GM18519 (cell line): Measurements from ENCODE around the gene VWA8.
"Not testable (repeated sequence)": the region's sequence is repeated elsewhere in the genome, so short reads cannot be mapped to it uniquely, and the experiment has no call there.

ENCODE experiments used
- ATAC-seq: cut with Tn5 transposase; IDR thresholded peaks from one replicate; pipeline ENCODE4 v1.9.1; 2021; ENCODE audit warnings: mild to moderate bottlenecking, moderate library complexity; ENCODE audit not compliant: unreplicated experiment, low FRiP score

VWA8 gene

GRCh38 chr13:41969072-41969471, 8.2 kb upstream of the VWA8 start:
- no peak for ATAC-seq

DNA sequence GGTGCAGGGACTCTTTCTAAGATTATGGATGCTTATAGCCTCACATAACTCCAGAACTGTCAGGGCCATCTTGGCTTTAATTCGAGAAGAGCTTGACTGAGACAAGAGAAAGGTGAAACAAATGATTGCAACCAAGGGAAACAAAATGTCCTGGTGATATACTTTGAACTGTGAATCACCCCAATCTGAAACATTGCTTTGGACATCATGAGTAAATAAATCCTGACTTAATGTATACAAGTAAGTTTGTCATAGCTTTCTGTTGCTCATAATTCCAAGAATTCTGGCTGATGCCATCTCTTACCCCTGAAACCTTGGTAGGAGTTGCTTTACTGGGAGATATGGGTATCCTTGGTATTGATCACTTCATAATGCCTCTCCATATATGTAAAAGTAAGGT, 5.8 kb upstream of the VWA8 start:
- ATAC-seq = no peak

- no peak for ATAC-seq
Observed at GRCh38 chr13:41962994-41963393, 2.1 kb upstream of the VWA8 start.

DNA sequence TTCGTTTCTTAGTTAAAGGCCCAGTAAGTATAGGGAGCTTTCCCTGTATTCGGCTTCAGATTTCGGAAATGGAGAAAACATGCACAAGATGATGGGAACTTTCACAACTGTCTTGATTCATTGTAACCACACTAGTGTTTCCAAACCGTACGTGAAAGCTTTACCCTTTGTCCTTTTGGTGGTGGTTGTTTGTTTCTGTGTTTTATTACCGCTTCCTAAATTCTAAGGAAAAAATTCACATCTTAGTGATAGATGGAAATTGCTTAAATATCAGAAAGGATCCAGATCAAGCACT, 504 bp upstream of the VWA8 start:
- ATAC-seq = no peak

DNA sequence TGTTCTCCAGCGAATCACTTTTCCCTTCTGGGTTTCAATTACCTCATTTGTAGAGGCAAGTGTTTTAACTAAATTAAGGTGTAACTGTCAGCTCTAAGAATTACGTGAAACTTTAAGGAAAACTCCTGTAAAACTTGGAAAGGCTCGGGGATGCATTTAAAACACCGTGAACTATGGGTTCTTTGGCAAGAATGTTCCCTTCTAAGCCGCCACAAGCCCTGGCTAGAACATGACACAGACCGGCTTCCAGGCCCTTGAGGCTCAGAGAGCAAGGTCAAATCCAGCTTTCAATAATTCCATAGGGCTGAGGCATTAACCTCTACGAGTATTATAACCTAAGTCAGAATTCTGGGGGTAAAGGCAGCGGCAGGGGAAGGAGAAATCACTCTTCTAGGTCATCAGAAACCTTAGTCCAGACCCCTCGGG, 685 bp downstream of the VWA8 start:
- no peak for ATAC-seq

GRCh38 chr13:41956272-41956671, 4.6 kb downstream of the VWA8 start:
- no peak for ATAC-seq

DNA sequence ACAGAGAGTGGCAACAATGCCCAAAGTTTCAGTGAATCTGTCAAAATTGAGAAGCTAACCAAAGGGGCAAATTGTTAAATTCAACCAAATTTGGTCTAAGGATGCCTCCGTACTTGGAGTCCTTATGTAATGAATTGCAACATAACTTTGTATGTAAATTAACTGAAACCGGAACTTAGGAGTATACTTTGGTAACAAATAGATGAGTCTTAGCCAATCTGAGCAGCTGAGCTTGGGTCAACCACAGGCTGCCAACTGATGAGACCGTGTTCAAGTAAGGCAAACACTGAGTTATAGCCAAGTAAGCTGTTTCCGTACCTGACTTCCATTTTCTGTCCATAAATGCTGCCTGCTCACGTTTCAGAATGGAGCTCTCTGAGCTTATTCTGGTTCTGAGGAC, 5.3 kb downstream of the VWA8 start:
- no peak for ATAC-seq

- no peak for ATAC-seq
Observed at GRCh38 chr13:41954226-41954625, 6.7 kb downstream of the VWA8 start.

GRCh38 chr13:41952749-41953148, 8.2 kb downstream of the VWA8 start:
- no peak for ATAC-seq

- ATAC-seq = not testable (repeated sequence)
Observed at GRCh38 chr13:41949104-41949503, 11.8 kb downstream of the VWA8 start.

DNA sequence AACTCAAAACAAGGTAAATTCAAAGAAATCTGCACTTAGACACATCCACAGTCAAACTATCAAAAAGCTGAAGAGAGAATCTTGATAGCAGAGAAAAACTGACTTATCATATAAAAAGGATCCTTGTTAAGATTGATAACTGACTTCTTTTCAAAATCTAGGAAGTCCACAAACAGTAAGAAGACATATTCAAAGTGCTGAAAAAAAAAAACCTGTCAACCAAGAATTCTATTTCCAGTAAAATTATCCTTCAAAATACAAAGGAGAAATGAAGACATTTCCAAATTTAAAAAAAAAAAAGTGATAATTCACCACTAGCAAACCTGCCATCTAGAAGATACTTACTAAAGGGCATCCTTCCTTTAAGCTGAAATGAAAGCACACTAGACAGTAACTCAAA, 15.0 kb downstream of the VWA8 start:
- no peak for ATAC-seq

DNA sequence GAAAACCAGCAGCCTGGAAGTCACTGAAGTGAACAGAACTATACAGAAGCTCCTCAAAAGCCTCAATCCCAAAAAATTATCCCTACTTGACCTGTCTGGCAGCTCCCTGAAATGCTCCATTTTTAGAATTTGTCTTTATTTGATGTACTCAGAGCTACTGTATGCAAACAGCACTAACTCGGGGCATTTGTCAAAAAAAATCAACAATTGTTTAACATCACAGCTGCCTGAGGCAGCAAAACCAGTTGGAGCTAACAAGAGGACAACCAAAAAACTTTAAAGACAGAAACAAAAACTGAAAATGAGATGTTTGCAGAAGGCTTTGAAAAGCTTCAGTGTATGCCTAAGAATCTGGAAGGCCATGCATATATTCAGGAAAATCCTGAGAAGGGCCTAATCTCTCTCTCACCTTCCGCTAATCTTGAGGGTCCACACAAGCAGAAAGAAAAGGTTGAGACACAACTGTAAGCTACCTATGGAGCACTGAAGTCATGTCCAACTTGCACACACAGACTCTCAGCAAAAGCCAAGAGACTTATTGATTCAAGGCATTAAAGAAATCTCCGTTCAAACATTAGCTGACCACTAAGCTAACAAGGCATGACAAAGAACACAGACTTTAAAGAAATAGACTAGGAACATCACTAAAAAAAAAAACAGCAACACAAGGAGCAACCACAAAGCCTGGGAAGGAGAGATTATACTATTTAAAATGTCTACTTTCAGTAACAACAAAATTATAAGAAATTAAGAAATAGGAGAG, 16.1 kb downstream of the VWA8 start:
- no peak for ATAC-seq

DNA sequence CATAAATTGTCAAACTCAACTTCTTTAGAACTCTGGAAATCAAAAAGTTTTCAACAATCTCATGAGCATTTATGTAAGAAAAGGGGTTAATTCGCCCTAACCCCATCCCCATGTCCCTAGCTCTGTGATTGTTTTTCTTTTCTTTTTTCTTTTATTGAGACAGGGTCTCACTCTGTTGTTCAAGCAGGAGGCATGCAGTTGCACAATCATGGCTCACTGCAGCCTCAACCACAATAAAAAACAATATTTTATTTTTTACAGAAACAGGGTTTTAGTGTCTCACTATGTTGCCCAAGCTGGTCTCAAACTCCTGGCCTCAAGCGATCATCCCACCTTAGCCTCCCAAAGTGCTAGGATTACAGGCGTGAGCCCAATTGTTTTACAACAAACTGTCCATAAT, 16.7 kb downstream of the VWA8 start:
- ATAC-seq = no peak

DNA sequence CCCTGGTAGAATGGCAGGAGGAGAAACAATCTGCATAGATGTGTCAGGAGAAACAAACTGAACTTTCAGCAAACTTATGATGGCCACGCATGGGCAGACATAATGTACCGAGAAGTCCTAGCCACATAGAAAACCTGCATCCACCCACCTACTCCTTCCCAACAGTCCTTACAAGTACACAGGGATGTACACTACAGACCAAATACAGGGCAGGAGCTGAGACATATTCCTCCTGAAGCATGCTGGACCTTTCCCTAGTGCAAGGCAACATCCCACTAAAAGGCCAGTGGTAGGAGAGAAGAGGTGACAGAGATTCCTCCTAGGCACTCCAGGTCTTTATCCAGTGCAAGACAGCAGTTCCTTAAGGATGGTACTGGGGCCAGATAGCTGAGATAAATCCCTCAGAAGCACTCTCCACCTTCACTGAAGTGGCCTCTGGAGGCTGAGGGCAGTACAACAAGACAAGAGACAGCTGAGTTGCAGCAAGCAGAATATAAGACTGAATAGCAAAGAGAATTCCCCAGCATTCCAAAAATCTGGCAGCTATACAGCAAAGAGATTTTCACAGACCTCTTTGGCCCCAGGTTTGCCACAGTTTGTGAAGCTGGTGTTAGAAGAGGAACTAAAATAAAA, 18.3 kb downstream of the VWA8 start:
- ATAC-seq = no peak

DNA sequence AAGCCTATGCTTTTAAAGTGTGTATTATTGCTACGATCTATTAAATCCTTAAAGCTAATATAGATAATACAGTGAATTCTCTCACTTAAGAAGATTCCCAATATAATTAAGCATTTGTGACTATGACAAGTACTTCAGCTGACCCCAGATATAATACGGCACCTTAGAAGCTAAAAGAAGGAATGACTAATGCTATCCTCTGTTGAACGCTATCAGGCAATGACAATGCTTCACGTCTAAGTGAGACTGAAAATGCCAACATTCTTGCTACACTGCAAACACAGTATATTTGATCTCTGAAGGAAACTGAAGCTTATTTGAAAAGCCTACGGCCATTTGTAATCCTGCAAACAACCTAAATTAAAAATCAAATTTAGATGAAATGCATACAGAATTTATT, 19.7 kb downstream of the VWA8 start:
- ATAC-seq = no peak

DNA sequence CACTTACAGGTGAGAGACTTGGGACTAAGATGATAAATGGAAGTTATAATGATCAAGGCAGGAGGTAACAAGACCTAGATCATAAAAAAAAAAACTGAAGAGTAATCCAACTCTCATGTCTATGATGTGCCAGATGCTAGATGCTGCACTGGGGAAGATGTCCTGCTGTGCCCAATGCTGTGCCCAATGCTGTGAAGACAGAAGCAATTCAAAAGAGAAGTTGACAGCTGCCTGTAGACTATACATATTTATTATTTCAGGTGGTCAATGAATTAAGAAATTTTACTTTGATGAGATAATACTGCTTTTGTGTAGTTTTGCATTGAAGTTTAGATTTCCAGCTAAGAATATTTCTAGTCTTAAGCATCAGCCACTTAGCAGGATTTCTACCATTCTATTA, 21.5 kb downstream of the VWA8 start:
- no peak for ATAC-seq

DNA sequence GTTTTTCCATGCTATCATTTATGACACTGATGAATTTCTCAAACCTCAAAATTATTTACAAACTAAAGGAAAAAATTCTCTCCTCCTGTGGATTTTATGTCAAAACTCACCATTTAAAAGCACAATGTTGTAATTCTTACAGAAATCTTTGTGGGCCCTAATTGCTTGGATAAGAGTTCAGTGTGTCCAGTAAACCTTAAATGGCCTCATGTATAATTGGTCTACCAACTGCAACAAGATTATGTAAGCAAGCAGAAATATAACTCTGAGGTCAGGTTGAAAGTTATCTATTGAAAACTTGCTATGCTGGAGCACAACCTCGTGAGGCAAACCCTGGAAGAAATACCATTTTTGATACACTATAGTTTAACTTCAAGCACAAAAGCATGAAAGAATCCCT, 22.0 kb downstream of the VWA8 start:
- ATAC-seq = no peak

GRCh38 chr13:41937388-41937787, 23.5 kb downstream of the VWA8 start:
- no peak for ATAC-seq

GRCh38 chr13:41935501-41935900, 25.4 kb downstream of the VWA8 start:
- no peak for ATAC-seq

GRCh38 chr13:41934994-41935393, 25.9 kb downstream of the VWA8 start:
- ATAC-seq = no peak

DNA sequence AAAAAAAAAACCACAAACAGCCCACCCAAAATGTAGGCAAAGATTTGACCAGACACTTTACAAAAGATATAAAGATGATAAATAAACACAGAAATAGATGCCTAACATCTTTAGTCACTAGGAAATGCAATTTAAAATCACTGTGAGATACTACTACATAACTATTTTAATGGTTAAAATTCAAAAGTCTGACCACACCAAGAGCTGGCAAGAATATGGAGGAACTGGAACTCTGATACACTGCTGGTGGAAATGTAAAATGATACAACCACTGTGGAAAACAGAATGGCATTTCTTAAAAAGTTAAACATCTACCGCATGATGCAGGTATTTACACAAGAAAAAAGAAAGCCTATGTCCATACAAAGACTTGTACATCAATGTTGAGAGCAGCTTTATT, 26.8 kb downstream of the VWA8 start:
- no peak for ATAC-seq

DNA sequence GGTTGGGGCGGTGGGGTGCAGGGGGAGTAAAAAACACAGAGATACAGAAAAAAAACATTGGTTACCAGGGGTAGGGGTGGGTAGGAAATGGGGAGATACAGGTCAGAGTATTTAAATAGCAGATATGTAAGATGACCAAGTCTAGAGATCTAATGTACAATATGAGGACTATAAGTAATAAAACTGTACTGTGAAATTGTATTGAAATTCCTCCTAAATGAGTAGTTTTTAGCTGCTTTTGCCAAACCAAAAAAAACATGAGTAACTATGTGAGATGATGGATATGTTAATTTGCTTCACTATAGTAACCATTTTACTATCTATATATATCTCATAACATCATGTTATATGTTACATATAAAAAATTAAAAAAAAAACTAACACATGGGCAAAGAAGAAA, 29.6 kb downstream of the VWA8 start:
- ATAC-seq = no peak

DNA sequence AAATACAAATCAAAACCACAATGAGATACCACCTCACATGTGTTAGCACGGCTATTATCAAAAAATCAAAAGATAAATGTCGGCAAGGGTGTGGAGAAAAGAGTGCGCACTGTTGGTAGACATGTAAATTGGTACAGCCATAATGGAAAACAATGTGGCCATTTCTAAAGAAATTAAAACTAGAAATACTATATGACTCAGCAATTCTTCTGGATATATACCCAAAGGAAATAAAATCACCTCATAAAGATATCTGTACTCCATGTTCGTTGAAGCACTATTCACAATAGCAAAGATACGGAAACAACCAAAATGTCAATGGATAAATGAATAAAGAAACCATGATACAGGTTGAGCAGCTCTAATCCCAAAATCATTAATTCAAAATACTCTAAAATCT, 30.8 kb downstream of the VWA8 start:
- no peak for ATAC-seq
